GM18498 (cell line): Measurements from ENCODE around the gene SARNP.
A peak's percentile ranks its signal among the peaks of the same experiment; 100 is the strongest.
"Not testable (repeated sequence)": the region's sequence is repeated elsewhere in the genome, so short reads cannot be mapped to it uniquely, and the experiment has no call there.

Experiments used
- ATAC-seq: cut with Tn5 transposase; IDR thresholded peaks from one replicate; pipeline ENCODE4 v1.9.1; 2021; ENCODE audit warnings: mild to moderate bottlenecking, moderate library complexity; ENCODE audit not compliant: unreplicated experiment

SARNP gene

GRCh38 chr12:55839345-55840140 is 22.0 kb upstream of the SARNP start:
- ATAC-seq = no peak

DNA sequence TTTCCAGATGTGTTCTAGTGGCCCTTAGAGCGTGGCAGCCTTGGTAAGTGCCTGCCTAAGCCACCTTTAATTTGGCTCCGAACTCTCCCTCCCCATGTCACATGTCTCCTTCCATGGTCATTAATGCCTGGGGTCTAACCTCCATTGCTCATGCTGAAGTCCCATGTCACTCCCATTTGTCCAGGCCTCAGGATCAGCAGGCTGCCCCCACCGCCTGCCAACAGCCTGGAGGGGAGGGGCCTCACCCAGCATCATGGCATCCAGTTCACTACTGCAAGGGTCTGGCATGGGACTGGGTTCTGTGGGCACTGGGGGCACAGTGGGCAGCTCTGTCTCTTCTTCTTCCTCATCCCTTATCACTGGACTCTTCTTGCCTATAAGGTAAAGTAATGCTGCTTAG is 20.8 kb upstream of the SARNP start:
- no peak for ATAC-seq

- not testable (repeated sequence) for ATAC-seq
These were observed 16.9 kb upstream of the SARNP start for GRCh38 chr12:55834400-55834799.

GRCh38 chr12:55833056-55833455 is 15.5 kb upstream of the SARNP start:
- no peak for ATAC-seq

DNA sequence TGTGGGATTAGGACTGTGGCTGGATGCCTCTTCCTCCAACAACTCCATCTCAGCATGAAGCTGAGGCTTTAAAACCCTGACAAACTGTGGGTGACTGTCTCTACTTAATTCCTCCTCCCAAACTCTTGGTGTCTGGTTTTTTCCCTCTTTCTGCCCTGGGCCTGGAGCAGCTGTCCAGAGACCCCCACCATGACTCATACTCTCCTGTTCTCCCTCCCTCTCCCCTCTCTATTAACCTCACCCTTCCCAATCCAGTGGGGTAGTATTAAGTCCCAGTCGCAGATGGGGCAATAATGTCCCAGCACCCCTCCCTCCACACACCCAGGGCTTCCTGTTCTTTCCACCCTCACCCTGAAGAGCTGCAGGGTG is 13.9 kb upstream of the SARNP start:
- no peak for ATAC-seq

DNA sequence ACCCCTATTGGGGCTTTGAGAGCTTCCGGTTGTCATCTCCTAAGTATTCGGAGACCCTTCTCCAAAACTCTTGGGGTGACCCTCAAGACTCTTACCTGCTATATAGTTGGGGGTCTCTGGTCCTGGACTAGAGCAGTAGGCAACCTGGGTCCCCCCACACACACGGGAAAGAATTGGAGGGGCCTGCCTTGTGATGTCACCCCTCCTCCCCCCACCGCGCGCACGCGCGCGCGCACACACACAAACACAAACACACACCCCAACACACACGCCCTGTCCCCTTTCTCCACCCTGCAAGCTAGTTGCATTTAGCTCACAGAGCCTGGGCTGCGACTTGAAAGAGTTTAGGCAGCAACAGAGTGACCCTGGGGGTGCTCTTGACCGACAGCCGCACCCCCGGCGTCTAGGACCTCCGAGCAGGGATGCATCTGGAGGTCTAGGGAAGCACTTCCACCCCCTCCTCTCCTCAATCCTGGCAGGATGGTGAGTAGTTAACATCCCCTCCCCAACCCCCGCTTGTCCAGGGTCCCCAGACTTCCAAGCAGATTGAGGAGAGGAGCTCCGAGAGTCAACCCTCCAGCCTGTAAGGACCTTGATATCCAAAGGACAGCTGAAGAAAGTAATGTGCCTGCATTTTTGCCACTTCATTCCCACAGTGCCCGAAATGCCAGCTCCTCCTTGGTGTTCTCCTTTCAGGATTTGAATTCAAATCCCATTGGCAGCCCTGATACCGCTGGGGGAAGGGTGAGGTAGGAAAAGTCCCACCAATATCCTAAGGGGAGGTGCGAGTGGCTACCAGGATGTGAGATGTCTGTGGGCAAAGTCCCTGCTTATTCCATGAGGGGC is 13.3 kb upstream of the SARNP start:
- no peak for ATAC-seq

DNA sequence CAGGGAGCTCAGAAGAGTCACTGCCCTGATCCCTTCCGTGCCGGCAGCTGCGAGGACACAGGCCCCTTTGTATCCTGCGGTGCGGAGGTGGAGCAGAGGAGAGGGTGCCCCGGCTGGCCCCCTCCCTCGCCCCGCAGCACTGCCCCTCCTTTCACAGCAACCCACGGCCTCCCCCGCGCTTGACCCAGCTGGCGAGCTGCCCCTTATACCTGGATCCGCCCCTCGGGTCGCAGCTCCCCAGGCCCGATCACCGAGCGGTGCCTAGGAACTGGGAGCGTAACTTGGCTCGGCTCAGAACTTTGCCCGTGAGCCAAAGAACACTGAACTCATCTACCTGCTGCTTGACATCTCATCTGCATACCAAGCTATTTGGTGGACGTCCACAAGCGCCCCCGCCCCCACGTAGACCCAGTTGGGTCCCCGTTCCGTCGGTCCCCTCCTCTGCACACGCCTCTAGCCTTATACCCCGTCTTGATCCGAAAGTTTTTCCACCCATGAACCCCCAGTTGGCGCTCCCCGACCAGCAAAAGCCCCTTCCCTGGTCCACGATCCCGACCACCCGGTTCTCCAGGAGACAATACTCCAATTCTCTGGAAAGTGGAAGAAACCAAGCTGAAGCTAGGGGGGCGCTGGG is 12.6 kb upstream of the SARNP start:
- peak; percentile 34 for ATAC-seq

GRCh38 chr12:55828357-55828756 is 10.8 kb upstream of the SARNP start:
- no peak for ATAC-seq

DNA sequence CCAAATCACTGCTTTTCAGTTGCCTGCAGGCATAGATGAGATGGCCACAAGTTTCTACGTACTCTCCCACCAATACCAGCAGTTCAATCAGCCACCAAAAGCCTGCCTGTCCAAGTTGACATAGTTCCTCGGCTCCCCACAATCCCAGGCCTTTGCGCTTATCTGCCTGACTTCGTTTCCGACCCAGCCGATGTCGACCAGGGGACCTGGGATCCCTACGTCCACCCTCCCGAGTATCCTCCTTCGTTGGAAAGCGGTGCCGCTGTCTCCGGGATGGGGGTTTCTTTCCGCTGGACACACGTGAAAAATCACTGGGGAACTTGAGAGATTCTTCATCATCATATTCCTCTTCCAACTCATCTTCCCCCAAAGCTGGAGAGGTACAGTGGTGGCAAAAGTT is 10.3 kb upstream of the SARNP start:
- ATAC-seq = no peak

GRCh38 chr12:55824726-55825125 is 7.2 kb upstream of the SARNP start:
- ATAC-seq = no peak

DNA sequence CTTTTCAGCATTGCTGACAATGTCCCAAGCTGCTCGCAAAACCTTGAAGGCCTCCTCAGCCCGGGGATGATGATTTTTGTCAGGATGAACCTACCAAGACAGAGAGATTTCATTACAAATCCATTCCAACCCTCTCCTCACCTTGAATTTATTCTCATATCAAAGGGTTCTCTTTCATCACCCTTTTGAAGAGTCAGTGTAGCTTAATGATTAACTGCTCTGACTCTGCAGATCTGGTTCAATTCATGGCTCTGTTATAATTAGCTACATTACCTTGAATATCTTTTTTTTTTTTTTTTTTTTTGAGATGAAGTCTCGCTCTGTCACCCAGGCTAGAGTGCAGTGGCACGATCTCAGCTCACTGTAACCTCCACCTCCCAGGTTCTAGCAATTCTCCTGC is 5.9 kb upstream of the SARNP start:
- ATAC-seq = no peak

DNA sequence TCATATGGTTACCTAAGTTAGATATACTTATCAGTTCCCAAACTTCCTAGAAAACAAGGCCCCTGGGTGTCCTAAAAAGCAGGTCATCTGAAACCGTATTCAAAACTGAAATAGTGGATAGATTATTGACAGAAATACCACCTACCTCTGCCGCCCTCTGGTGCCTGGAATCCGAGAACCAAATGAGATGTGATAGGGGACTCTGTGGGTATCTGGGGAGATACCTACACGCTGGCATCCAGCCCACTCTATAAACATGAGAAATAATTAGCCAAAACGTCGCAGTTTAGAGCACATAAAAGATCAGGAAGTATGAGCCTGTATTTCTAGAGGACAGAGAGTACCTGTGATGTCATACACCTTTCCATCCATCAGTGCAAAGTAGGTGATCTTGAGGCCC is 4.7 kb upstream of the SARNP start:
- no peak for ATAC-seq

- ATAC-seq = no peak
These were observed 3.2 kb upstream of the SARNP start for GRCh38 chr12:55820679-55821078.

GRCh38 chr12:55818886-55819285 is 1.4 kb upstream of the SARNP start:
- no peak for ATAC-seq

DNA sequence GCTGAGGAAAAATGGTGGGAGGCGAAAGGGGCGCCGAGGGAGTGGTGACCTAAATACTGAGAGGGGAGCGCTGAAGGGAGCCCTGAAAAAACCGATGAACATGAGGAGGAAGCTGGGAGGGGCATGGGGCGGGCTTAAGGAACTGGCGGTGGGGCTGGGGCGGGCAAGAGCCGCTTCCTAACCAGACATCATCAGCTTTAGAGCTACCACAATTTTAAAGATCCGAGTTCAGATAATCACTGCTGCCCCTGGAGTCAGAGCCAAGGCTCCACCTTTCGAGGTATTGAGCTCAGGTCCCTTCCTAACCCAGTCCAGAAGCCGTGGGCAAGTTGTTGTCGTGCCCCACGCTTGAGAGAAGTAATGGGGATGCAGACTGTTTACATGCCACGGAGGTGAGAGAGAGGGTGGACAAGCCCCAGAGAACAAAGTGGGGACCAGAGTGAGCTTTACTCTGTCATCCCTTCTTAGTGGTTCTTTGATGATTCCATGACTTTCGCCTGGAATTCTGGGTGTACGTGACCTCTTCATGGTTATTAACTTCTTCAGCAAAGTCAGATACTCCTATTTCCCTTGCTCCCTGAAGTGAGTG is 710 bp upstream of the SARNP start:
- peak; percentile 36 for ATAC-seq

DNA sequence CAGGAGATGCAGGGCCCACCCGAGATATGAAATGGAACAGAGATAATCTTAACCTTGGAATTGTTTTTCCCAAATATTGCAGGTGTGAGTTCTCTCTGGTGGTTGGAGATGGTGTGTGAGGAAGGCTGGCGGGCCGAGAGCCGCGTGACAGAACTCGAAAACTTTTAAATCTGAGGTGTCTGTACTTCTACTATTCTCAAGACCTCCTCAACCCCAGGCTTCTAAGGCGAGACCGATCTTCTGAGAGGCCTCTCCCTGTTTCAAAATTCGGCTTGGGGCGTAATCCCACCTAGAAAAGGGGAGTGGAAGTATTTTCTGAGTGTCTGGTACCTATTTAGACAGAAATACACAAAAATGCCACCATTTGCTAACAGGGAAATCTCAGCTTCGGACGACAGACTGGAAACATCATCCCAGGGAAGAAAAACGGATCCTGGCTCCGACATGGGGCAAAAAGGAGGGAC is 611 bp downstream of the SARNP start:
- no peak for ATAC-seq

DNA sequence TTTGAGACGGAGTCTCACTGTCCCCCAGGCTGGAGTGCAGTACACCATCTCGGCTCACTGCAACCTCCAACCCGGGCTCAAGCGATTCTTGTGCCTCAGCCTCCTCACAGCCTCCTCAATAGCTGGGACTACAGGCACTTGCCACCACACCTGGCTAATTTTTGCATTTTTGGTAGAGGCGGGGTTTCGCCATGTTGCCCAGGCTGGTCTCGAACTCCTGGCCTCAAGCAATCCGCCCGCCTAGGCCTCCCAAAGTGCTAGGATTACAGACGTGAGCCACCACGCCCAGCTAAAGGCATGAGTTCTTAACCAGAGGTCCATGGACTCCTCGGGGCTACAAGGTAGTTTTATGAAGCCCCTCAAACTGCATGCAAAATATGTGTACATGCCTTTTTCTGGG is 2.1 kb downstream of the SARNP start:
- no peak for ATAC-seq

DNA sequence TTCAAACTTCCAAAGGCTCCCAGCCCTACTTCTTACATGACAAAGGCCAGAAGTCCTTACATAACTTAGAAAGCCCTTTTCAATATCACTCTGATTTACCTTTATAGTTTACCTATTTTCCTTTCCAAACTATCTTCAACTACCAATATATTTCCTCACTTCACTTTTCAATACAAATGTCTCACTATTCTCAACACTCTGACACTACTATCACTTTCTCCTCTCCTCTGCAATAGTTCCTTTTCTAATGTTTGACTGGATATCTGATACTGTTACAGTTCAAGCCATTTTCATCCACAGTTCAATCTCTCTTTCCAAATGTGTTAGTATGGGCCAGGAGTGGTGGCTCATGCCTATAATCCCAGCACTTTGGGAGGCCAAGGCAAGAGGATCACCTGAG is 3.3 kb downstream of the SARNP start:
- no peak for ATAC-seq

DNA sequence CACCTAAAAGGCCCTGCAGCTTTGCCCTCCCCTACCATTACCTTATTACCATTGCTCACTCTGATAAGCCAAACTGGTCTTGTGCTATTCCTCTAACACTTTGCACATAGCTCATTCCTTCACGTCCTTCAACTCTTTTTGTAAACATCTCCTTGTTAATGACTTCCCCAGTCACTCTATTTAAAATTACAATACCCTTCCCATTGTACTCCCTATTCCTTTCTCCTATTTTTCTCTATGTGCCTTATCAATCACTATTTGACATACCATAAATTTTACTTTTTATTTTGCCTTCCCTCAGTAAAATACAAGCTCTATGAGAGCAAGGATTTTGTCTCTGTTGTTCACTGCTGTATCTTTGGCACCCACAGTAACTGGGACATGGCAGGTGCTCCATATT is 5.4 kb downstream of the SARNP start:
- no peak for ATAC-seq

DNA sequence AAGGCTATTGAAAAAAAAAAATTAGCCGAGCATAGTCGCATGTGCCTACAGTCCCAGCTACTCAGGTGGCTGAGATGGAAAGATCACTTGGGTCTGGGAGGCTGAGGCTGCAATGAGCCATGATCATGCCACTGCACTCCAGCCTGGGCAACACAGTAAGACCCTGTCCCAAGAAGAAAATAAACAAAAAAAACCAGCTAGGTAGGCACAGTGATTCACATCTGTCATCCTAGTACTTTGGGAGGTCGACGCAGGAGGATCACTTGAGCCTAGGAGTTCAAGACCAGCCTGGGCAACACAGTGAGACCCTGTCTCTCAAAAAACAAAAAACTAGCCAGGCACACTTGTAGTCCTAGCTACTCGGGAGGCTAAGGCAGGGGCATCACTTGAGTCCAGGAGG is 8.2 kb downstream of the SARNP start:
- ATAC-seq = no peak

DNA sequence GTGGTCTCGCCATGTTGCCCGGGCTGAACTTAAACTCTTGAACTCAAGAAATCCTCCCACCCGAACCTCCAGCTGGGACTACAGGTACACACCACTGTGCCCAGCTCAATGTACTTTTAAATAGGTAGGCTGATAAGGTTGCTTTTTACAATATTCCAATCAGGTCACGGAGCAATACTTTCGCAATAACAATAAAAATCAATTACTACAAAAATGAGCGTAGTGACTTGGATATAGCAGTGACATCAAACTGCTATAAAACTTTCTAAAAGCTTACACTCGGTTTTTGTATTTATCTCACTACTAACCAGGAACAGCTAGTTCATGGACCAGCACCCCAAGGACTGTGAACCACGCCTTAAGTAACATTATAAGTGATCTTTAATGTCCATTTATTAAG is 10.5 kb downstream of the SARNP start:
- ATAC-seq = no peak
